Naive B cell (primary cell): Measurements from ENCODE around the gene MYH11. TPM values are rescaled to one million over a fixed set of nuclear protein-coding genes. Genes with fewer than 3 reads are reported as not detected.

Experiments used
- ATAC-seq, 2 donors: fragments of 150-1000 bp; cut with Tn5 transposase; 2 replicates each; pipeline ENCODE4 v1.10.0; 2021; ENCODE audit warnings: low read depth in 2 of 2, mild to moderate bottlenecking in 2 of 2, moderate library complexity in 2 of 2
- DNase-seq: peaks from one replicate; pipeline ENCODE4 v3.0.0; 2022
- H3K27ac Mint-ChIP-seq, 6 donors: one replicate each; pipeline ENCODE4 v1.8.0; 2020 to 2022; ENCODE audit warnings: mild to moderate bottlenecking in 6 of 6, mixed read lengths in 6 of 6, moderate library complexity in 5 of 6, inconsistent platforms in 2 of 6
- H3K27me3 Mint-ChIP-seq, 3 donors: one replicate each; pipeline ENCODE4 v1.8.0; 2021 to 2022; ENCODE audit warnings: mixed read lengths in 3 of 3, mild to moderate bottlenecking in 1 of 3
- H3K36me3 Mint-ChIP-seq, 2 donors: one replicate each; pipeline ENCODE4 v1.8.0; 2020 to 2022; ENCODE audit warnings: mixed read lengths in 2 of 2, inconsistent platforms in 1 of 2, mild to moderate bottlenecking in 1 of 2
- H3K4me1 Mint-ChIP-seq, 3 donors: one replicate each; pipeline ENCODE4 v1.8.0; 2020 to 2022; ENCODE audit warnings: mixed read lengths in 3 of 3, inconsistent platforms in 1 of 3, mild to moderate bottlenecking in 1 of 3, moderate library complexity in 1 of 3
- H3K4me3 Mint-ChIP-seq, 8 donors: one replicate each; pipeline ENCODE4 v1.8.0; 2020 to 2022; ENCODE audit warnings: mild to moderate bottlenecking in 8 of 8, mixed read lengths in 8 of 8, moderate library complexity in 8 of 8, inconsistent platforms in 2 of 8
- H3K9me3 Mint-ChIP-seq, 7 donors: one replicate each; pipeline ENCODE4 v1.8.0; 2020 to 2022; ENCODE audit warnings: mixed read lengths in 7 of 7, mild to moderate bottlenecking in 5 of 7, inconsistent platforms in 2 of 7, moderate library complexity in 1 of 7
- polyA plus RNA-seq, 6 donors: library from polyadenylated mRNA; unstranded; fragments of 300-500 nt; fragmentation: Illumina TruSeq; gene quantifications; one replicate each; pipeline ENCODE4 v1.2.3, GENCODE V29; 2021; ENCODE audit warnings: low read depth in 6 of 6

The MYH11 gene
- polyA plus RNA-seq, 6 donors from 2014 or later: 0.22 to 3.2 (median 0.49) TPM

DNA sequence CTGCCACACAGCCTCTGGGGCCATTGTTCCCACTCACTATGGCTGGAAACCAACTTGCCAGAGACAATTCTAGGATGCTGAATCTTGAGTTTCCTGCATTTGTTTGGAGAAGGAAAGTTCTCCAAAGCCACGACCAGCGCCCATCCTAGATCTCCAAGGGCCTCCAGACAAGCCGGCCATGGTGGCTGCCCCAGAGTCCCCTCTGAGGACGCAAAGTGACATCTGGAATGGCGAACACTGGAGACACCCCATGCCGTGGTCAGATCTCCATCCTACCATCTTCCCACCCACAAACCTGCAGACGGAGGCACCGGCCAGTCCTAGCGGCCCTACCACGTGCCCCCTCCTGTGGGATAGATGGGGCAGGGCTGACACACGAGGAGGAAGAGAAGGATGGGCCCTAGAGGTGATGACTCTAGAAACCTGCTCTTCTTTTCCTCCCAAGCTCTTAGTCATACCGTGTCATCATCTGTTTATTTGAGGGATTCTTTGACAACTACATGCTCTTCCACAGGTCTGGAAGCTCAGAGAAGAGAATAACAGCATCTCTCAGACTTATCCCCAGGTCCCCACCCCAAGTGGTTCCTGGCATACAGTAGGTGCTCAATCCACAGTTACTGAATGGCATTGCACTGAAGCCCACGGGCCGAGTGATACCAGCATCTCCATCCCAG is 71.3 kb downstream of the MYH11 start:
- no peaks in the 10 kb centered on the region for H3K4me1 Mint-ChIP-seq
- peaks cover 0 to 6% (median 0%) of the 10 kb centered on the region in 7 donors for H3K9me3 Mint-ChIP-seq
- no peaks in the 10 kb centered on the region for H3K36me3 Mint-ChIP-seq
- H3K27ac Mint-ChIP-seq: no peak overlapping the region
- H3K4me3 Mint-ChIP-seq: no peak overlapping the region
- H3K27me3 Mint-ChIP-seq: peaks cover 0 to 5% (median 4%) of the 10 kb centered on the region in 3 donors
- ATAC-seq (no peak), DNase-seq (no peak)

GRCh38 chr16:15783985-15784384 is 72.8 kb downstream of the MYH11 start:
- DNase-seq (no peak), ATAC-seq (no peak)
- Mint-ChIP-seq H3K27ac (no peak overlapping the region), H3K4me1 (no peaks in the 10 kb centered on the region), H3K27me3 (peaks cover 0 to 5% (median 4%) of the 10 kb centered on the region in 3 donors), H3K4me3 (no peak overlapping the region), H3K36me3 (no peaks in the 10 kb centered on the region), H3K9me3 (peaks cover 0 to 6% (median 0%) of the 10 kb centered on the region in 7 donors)

GRCh38 chr16:15782573-15783365 is 74.1 kb downstream of the MYH11 start:
- no peaks in the 10 kb centered on the region for H3K4me1 Mint-ChIP-seq
- H3K36me3 Mint-ChIP-seq: no peaks in the 10 kb centered on the region
- DNase-seq: no peak
- no peak for ATAC-seq
- peaks cover 0 to 5% (median 4%) of the 10 kb centered on the region in 3 donors for H3K27me3 Mint-ChIP-seq
- H3K27ac Mint-ChIP-seq: no peak overlapping the region
- peaks cover 0 to 2% (median 0%) of the 10 kb centered on the region in 7 donors for H3K9me3 Mint-ChIP-seq
- H3K4me3 Mint-ChIP-seq: no peak overlapping the region

DNA sequence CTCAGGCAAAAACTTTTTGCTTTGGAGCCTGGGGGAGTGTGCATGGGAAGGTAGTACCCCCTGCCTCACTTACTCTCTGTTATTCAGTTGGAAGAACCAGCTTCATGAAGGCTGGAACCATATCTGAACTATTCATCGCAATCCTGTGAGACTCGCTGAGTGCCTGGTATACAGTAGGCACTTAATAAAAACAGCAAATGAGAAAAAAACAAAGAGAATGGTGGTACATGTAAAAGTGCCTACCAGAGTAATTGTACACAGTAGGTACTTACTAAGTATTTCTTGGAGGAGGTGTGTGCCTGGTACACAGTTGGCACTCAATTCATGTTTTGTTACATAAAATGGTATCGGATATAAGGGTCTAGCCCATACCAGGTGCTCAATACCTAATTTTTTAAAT is 75.2 kb downstream of the MYH11 start:
- no peak for ATAC-seq
- Mint-ChIP-seq H3K36me3 (no peaks in the 10 kb centered on the region), H3K9me3 (no peaks in the 10 kb centered on the region), H3K4me1 (no peaks in the 10 kb centered on the region), H3K4me3 (no peak overlapping the region), H3K27me3 (peaks cover 0 to 6% (median 4%) of the 10 kb centered on the region in 3 donors), H3K27ac (no peak overlapping the region)
- DNase-seq: no peak

- H3K27ac Mint-ChIP-seq: no peak overlapping the region
- DNase-seq (no peak), ATAC-seq (no peak)
- no peaks in the 10 kb centered on the region for H3K9me3 Mint-ChIP-seq
- H3K36me3 Mint-ChIP-seq: no peaks in the 10 kb centered on the region
- peaks cover 0 to 14% (median 4%) of the 10 kb centered on the region in 3 donors for H3K27me3 Mint-ChIP-seq
- no peaks in the 10 kb centered on the region for H3K4me1 Mint-ChIP-seq
- no peak overlapping the region for H3K4me3 Mint-ChIP-seq
Measured at GRCh38 chr16:15780805-15781204, 76.0 kb downstream of the MYH11 start.

- DNase-seq (no peak), ATAC-seq (no peak)
- no peak overlapping the region for H3K4me3 Mint-ChIP-seq
- no peaks in the 10 kb centered on the region for H3K4me1 Mint-ChIP-seq
- H3K36me3 Mint-ChIP-seq: no peaks in the 10 kb centered on the region
- no peaks in the 10 kb centered on the region for H3K9me3 Mint-ChIP-seq
- peaks cover 0 to 20% (median 12%) of the 10 kb centered on the region in 3 donors for H3K27me3 Mint-ChIP-seq
- H3K27ac Mint-ChIP-seq: no peak overlapping the region
Measured at GRCh38 chr16:15779664-15780351, 77.0 kb downstream of the MYH11 start.

DNA sequence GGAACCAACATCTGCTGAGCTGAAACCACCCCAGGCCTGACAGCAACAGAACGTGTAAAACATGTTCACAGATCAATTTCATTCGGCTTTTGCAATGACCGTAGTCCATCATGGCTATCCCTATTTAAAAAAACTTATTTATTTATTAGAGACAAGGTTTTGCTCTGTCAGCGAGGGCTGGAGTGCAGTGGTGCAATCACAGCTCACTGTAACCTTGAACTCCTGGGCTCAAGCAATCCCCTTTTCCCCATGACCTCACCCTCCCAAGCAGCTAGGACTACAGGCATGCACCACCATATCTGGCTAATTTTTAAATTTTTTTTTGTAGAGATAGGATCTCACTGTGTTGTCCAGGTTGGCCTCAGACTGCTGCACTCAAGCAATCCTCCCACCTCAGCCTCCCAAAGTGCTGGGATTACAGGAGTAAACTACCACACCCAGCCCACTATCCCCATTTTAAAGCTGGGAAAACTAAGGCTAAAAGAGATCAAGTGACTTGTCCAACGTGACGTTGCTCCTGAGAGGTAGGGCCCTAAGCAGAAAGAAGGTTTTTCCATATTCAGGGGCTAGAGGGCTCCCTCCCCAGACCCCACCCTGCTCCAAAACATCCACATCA is 77.7 kb downstream of the MYH11 start:
- no peaks in the 10 kb centered on the region for H3K4me1 Mint-ChIP-seq
- ATAC-seq (no peak), DNase-seq (no peak)
- H3K36me3 Mint-ChIP-seq: no peaks in the 10 kb centered on the region
- no peaks in the 10 kb centered on the region for H3K9me3 Mint-ChIP-seq
- H3K4me3 Mint-ChIP-seq: no peak overlapping the region
- H3K27me3 Mint-ChIP-seq: peaks cover 0 to 20% (median 14%) of the 10 kb centered on the region in 3 donors
- no peak overlapping the region for H3K27ac Mint-ChIP-seq

GRCh38 chr16:15778204-15778743 is 78.6 kb downstream of the MYH11 start:
- H3K36me3 Mint-ChIP-seq: no peaks in the 10 kb centered on the region
- ATAC-seq (no peak), DNase-seq (no peak)
- no peak overlapping the region for H3K27ac Mint-ChIP-seq
- H3K27me3 Mint-ChIP-seq: peaks cover 0 to 20% (median 14%) of the 10 kb centered on the region in 3 donors
- no peak overlapping the region for H3K4me3 Mint-ChIP-seq
- no peaks in the 10 kb centered on the region for H3K4me1 Mint-ChIP-seq
- H3K9me3 Mint-ChIP-seq: no peaks in the 10 kb centered on the region

- Mint-ChIP-seq H3K27ac (no peak overlapping the region), H3K27me3 (peaks cover 0 to 20% (median 14%) of the 10 kb centered on the region in 3 donors), H3K4me3 (no peak overlapping the region), H3K4me1 (no peaks in the 10 kb centered on the region), H3K36me3 (no peaks in the 10 kb centered on the region), H3K9me3 (no peaks in the 10 kb centered on the region)
- ATAC-seq (no peak), DNase-seq (no peak)
Measured at GRCh38 chr16:15777533-15778203, 79.2 kb downstream of the MYH11 start.

DNA sequence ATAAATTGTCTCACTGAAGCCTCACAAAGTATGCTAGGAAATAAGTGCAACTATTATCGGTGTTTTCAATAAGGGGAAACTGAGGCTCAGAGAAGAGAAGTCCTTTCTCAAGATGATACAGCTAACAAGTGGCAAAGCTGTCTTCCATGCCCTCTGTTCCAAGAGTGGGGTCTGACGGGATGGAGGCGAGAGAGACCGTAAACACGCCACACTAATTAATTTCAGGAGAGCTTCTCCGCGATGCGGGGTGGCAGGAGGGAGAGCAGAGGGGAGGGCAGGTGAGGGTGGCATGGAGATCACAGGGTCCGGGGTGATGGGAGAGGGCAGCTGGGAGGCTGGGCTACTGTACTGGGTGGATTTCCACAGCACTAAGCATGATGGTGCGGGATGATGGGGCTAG is 80.3 kb downstream of the MYH11 start:
- no peak for DNase-seq
- no peaks in the 10 kb centered on the region for H3K36me3 Mint-ChIP-seq
- peaks cover 0 to 18% (median 14%) of the 10 kb centered on the region in 3 donors for H3K27me3 Mint-ChIP-seq
- no peaks in the 10 kb centered on the region for H3K4me1 Mint-ChIP-seq
- no peak overlapping the region for H3K27ac Mint-ChIP-seq
- no peak for ATAC-seq
- peaks cover 0 to 1% (median 0%) of the 10 kb centered on the region in 7 donors for H3K9me3 Mint-ChIP-seq
- H3K4me3 Mint-ChIP-seq: no peak overlapping the region

DNA sequence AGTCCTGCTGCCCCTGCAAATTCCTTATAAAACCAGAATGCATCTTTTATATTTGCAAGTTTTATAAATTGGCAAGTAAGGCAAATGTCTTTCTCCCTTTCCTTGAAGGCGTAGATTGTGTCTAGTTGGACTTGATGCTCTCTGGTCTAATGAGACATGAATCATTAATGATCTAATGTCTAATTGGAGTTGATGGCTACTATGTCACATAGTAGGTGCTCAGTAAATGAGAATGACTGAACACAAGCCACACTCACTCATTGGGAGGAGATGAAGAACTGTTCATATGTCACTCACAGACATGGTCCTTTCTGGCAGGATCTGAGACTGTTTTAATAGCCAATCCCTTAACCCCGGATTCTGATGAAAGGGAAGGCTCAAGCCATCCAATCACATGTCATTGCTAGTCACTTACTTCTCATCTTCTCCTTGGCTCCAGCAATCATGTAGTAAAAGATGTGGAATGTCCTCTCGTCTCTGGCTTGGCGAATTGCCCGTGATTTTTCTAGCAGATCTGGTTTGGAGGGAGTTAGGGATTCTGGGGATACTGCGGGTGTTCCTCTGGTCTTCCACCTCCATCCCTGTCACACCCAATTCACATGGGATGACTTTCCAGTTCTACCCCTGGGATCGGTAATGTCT is 81.0 kb downstream of the MYH11 start:
- no peak for ATAC-seq
- Mint-ChIP-seq H3K4me1 (no peaks in the 10 kb centered on the region), H3K4me3 (peak overlapping the region in 1 of 8 donors; percentile 0), H3K9me3 (peaks cover 0 to 1% (median 0%) of the 10 kb centered on the region in 7 donors), H3K27me3 (peaks cover 0 to 21% (median 12%) of the 10 kb centered on the region in 3 donors), H3K36me3 (no peaks in the 10 kb centered on the region), H3K27ac (peak overlapping the region in 1 of 6 donors; percentile 50)
- DNase-seq: no peak

- peaks cover 0 to 3% (median 0%) of the 10 kb centered on the region in 7 donors for H3K9me3 Mint-ChIP-seq
- DNase-seq (no peak), ATAC-seq (no peak)
- H3K27ac Mint-ChIP-seq: no peak overlapping the region
- no peaks in the 10 kb centered on the region for H3K4me1 Mint-ChIP-seq
- H3K27me3 Mint-ChIP-seq: peaks cover 0 to 26% (median 13%) of the 10 kb centered on the region in 3 donors
- H3K4me3 Mint-ChIP-seq: no peak overlapping the region
- H3K36me3 Mint-ChIP-seq: no peaks in the 10 kb centered on the region
Measured at GRCh38 chr16:15775209-15775608, 81.6 kb downstream of the MYH11 start.
